MM.1S (cell line): ENCODE data around the gene RPL29.

Experiments
- DNase-seq: peaks from one replicate; pipeline ENCODE4 v3.0.0-alpha.2; 2015
- H2AFZ ChIP-seq: fragments of 300-600 bp; sonication (generic); 2 replicates; pipeline ENCODE4 v1.6.0; 2016; ENCODE audit warnings: antibody characterized with exemption, low read length
- H3F3A ChIP-seq: fragments of 300-600 bp; sonication (generic); 2 replicates; pipeline ENCODE4 v1.6.1; 2016; ENCODE audit warnings: mild to moderate bottlenecking, antibody characterized with exemption, low read length, moderate library complexity, mixed read lengths; ENCODE audit not compliant: insufficient read depth
- H3K27ac ChIP-seq: fragments of 300-600 bp; sonication (generic); 2 replicates; pipeline ENCODE4 v1.5.1; 2016; ENCODE audit warnings: mild to moderate bottlenecking, low read length
- H3K27me3 ChIP-seq: fragments of 300-600 bp; sonication (generic); replicated peaks from 2 replicates; pipeline ENCODE4 v1.6.0; 2016; ENCODE audit warnings: low read length; ENCODE audit not compliant: insufficient read depth
- H3K36me3 ChIP-seq: fragments of 300-600 bp; sonication (generic); replicated peaks from 2 replicates; pipeline ENCODE4 v1.6.1; 2016; ENCODE audit warnings: mild to moderate bottlenecking, low read length, mixed read lengths; ENCODE audit not compliant: insufficient read depth
- H3K4me1 ChIP-seq: fragments of 300-600 bp; sonication (generic); 2 replicates; pipeline ENCODE4 v1.6.1; 2016; ENCODE audit warnings: low read length, mixed read lengths
- H3K4me2 ChIP-seq: fragments of 300-600 bp; sonication (generic); 2 replicates; pipeline ENCODE4 v1.6.0; 2016; ENCODE audit warnings: low read depth, low read length
- H3K4me3 ChIP-seq: fragments of 300-600 bp; sonication (generic); 2 replicates; pipeline ENCODE4 v1.5.1; 2016; ENCODE audit warnings: low read length, mixed read lengths
- H3K79me2 ChIP-seq: fragments of 300-600 bp; sonication (generic); 2 replicates; pipeline ENCODE4 v1.6.1; 2016; ENCODE audit warnings: mixed run types, low read length, mixed read lengths
- H3K9ac ChIP-seq: fragments of 300-600 bp; sonication (generic); 2 replicates; pipeline ENCODE4 v1.6.1; 2016; ENCODE audit warnings: low read length, mixed read lengths
- H3K9me2 ChIP-seq: fragments of 300-600 bp; sonication (generic); replicated peaks from 2 replicates; pipeline ENCODE4 v1.6.1; 2016; ENCODE audit warnings: mild to moderate bottlenecking, low read length, mixed read lengths; ENCODE audit not compliant: insufficient read depth
- H3K9me3 ChIP-seq: fragments of 300-600 bp; sonication (generic); replicated peaks from 2 replicates; pipeline ENCODE4 v1.6.1; 2016; ENCODE audit warnings: mild to moderate bottlenecking, low read length, mixed read lengths; ENCODE audit not compliant: insufficient read depth
- H4K20me1 ChIP-seq: fragments of 300-600 bp; sonication (generic); 2 replicates; pipeline ENCODE4 v1.6.1; 2016; ENCODE audit warnings: mild to moderate bottlenecking, low read length, moderate library complexity, mixed read lengths; ENCODE audit not compliant: insufficient read depth
- EZH2 ChIP-seq: fragments of 300-600 bp; sonication (generic); optimal IDR thresholded peaks from 2 replicates; pipeline ENCODE3; 2017; ENCODE audit warnings: low read depth, mild to moderate bottlenecking, antibody characterized with exemption, low read length, mixed read lengths
- EZH2phosphoT487 ChIP-seq: fragments of 300-600 bp; sonication (generic); IDR thresholded peaks from 2 replicates; pipeline ENCODE4 v1.6.1; 2018; ENCODE audit warnings: antibody characterized with exemption, low read length
- TF ChIP-seq, protein P1 (sequence below): fragments of 300-600 bp; sonication (generic); IDR thresholded peaks from 2 replicates; pipeline ENCODE4 v1.5.1; 2016; ENCODE audit warnings: antibody characterized with exemption, low read length, mixed read lengths

Gene RPL29

GRCh38 chr3:51980253-51980652 lies 15.4 kb downstream of the RPL29 start:
- Histone ChIP-seq H3K4me3 (no peak overlapping the region), H3F3A (peaks cover 35% of the 10 kb centered on the region), H3K9me2 (no peaks in the 10 kb centered on the region), H3K9ac (no peak overlapping the region), H3K4me2 (no peak overlapping the region), H3K27me3 (no peaks in the 10 kb centered on the region), H3K9me3 (no peaks in the 10 kb centered on the region), H3K4me1 (no peaks in the 10 kb centered on the region), H3K27ac (no peak overlapping the region), H4K20me1 (no peaks in the 10 kb centered on the region), H2AFZ (no peak overlapping the region), H3K79me2 (peaks cover 8% of the 10 kb centered on the region), H3K36me3 (no peaks in the 10 kb centered on the region)
- TF ChIP-seq EZH2 (no peak), EZH2phosphoT487 (no peak)
- TF ChIP-seq, protein P1, sequence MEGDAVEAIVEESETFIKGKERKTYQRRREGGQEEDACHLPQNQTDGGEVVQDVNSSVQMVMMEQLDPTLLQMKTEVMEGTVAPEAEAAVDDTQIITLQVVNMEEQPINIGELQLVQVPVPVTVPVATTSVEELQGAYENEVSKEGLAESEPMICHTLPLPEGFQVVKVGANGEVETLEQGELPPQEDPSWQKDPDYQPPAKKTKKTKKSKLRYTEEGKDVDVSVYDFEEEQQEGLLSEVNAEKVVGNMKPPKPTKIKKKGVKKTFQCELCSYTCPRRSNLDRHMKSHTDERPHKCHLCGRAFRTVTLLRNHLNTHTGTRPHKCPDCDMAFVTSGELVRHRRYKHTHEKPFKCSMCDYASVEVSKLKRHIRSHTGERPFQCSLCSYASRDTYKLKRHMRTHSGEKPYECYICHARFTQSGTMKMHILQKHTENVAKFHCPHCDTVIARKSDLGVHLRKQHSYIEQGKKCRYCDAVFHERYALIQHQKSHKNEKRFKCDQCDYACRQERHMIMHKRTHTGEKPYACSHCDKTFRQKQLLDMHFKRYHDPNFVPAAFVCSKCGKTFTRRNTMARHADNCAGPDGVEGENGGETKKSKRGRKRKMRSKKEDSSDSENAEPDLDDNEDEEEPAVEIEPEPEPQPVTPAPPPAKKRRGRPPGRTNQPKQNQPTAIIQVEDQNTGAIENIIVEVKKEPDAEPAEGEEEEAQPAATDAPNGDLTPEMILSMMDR, result no peak
- no peak for DNase-seq

GRCh38 chr3:51978143-51978502 lies 17.6 kb downstream of the RPL29 start:
- no peak for TF ChIP-seq EZH2
- TF ChIP-seq EZH2phosphoT487, result no peak
- TF ChIP-seq, protein P1, result no peak
- Histone ChIP-seq H3K4me3 (no peak overlapping the region), H3K4me2 (no peak overlapping the region), H3K27me3 (no peaks in the 10 kb centered on the region), H3K36me3 (no peaks in the 10 kb centered on the region), H2AFZ (no peak overlapping the region), H3F3A (peaks cover 33% of the 10 kb centered on the region), H3K9ac (no peak overlapping the region), H3K4me1 (peaks cover 8% of the 10 kb centered on the region), H3K27ac (no peak overlapping the region), H4K20me1 (no peaks in the 10 kb centered on the region), H3K9me2 (no peaks in the 10 kb centered on the region), H3K9me3 (no peaks in the 10 kb centered on the region), H3K79me2 (peaks cover 15% of the 10 kb centered on the region)
- DNase-seq, result no peak

GRCh38 chr3:51977446-51978142 lies 18.1 kb downstream of the RPL29 start:
- H2AFZ ChIP-seq, result no peak overlapping the region
- no peaks in the 10 kb centered on the region for H3K27me3 ChIP-seq
- no peak overlapping the region for H3K27ac ChIP-seq
- no peaks in the 10 kb centered on the region for H3K9me3 ChIP-seq
- H3K36me3 ChIP-seq, result no peaks in the 10 kb centered on the region
- no peaks in the 10 kb centered on the region for H4K20me1 ChIP-seq
- H3K4me2 ChIP-seq, result no peak overlapping the region
- peaks cover 8% of the 10 kb centered on the region for H3K4me1 ChIP-seq
- peaks cover 29% of the 10 kb centered on the region for H3F3A ChIP-seq
- TF ChIP-seq, protein P1, result no peak
- no peak for TF ChIP-seq EZH2
- TF ChIP-seq EZH2phosphoT487, result no peak
- no peak for DNase-seq
- no peak overlapping the region for H3K9ac ChIP-seq
- no peaks in the 10 kb centered on the region for H3K9me2 ChIP-seq
- no peak overlapping the region for H3K4me3 ChIP-seq
- H3K79me2 ChIP-seq, result peaks cover 15% of the 10 kb centered on the region
